Type B pancreatic cell (in vitro differentiated cells): ENCODE measurements around the gene CLEC18B. TPM values are rescaled to one million over a fixed set of nuclear protein-coding genes. Genes with fewer than 3 reads are reported as not detected.
"Not testable (repeated sequence)": the region's sequence is repeated elsewhere in the genome, so short reads cannot be mapped to it uniquely, and the experiment has no call there.

Source experiments
- DNase-seq: peaks from one replicate; pipeline ENCODE4 v3.0.0; 2021; ENCODE audit warnings: mixed read lengths; ENCODE audit not compliant: unreplicated experiment; ENCODE audit errors: extremely low spot score
- H3K27ac Mint-ChIP-seq: 2 replicates; pipeline ENCODE4 v1.8.0; 2021; ENCODE audit warnings: mild to moderate bottlenecking, mixed read lengths
- H3K27me3 Mint-ChIP-seq: 2 replicates; pipeline ENCODE4 v1.8.0; 2021; ENCODE audit warnings: mixed read lengths
- H3K36me3 Mint-ChIP-seq: 2 replicates; pipeline ENCODE4 v1.8.0; 2021; ENCODE audit warnings: mixed read lengths
- H3K4me1 Mint-ChIP-seq: one replicate; pipeline ENCODE4 v1.8.0; 2021; ENCODE audit warnings: mixed read lengths; ENCODE audit not compliant: unreplicated experiment
- H3K4me3 Mint-ChIP-seq: 2 replicates; pipeline ENCODE4 v1.8.0; 2021; ENCODE audit warnings: mild to moderate bottlenecking, mixed read lengths
- H3K9me3 Mint-ChIP-seq: 2 replicates; pipeline ENCODE4 v1.8.0; 2021; ENCODE audit warnings: mixed read lengths
- long read RNA-seq: library from polyadenylated mRNA; unstranded; transcript quantifications from one replicate; pipeline ENCODE4 v2.0.0, GENCODE V29; 2020
- total RNA-seq: library from RNA; stranded (reverse); gene quantifications from 2 replicates; pipeline ENCODE4 v1.2.1, GENCODE V29; 2021; ENCODE audit warnings: low replicate concordance
- TF ChIP-seq, protein P1 (sequence below): fragments of 200-600 bp; sonication (generic); conservative IDR thresholded peaks from 2 replicates; pipeline ENCODE4 v1.5.0; 2021; ENCODE audit warnings: antibody characterized with exemption, mild to moderate bottlenecking

CLEC18B gene
- total RNA-seq, result 0.69 and 8.2 TPM in 2 replicates
- long read RNA-seq, result 0 reads

DNA sequence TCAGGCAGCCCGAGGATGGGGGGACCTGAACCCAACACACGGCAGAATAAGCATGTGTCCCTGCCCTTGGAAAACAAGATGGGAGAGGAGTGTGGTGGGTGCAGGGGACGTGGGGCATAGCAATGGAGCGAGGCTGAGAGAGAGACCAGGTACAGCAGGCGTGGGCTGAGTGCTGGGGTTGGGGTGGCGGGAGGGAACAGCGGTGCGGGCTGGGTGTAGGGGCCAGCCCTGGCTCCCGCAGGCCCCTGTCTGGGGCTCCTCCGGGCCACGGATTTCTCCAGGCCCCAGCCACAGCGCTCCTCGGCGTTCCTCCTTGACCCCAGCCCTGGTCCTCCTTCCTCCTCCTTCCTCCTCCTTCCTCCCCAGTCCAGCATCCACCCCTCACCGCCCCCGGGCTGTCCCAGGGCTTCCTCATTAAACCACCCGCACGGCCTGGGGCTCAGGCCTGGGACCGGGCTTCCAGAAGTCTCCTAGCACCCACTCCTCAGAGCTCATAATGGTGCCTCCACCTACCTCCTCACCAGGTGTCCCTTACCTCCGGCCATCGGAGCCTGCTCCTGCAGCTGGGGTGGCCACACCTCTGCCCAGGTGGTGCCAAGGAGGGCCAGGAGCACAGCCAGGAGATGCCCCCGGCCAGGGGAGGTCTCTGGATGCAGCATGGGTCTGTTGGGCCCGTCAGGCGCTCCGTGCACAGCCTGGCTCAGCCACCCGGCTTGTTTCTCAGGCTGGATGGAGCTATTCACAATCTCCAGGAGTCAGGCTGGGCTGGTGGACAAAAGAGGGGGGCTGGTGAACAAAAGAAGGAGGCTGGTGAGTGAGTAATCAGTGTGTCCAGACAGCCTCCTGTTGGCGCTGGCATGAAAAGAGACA lies at the start of gene CLEC18B:
CLEC18B (minus strand) TSS at position 867 of the 870 bp plus-strand sequence; CDS start at position 659, 208 bp downstream.
- not testable (repeated sequence) for H3K4me1 Mint-ChIP-seq, H3K36me3 Mint-ChIP-seq, H3K9me3 Mint-ChIP-seq, H3K27me3 Mint-ChIP-seq, H3K27ac Mint-ChIP-seq, H3K4me3 Mint-ChIP-seq, DNase-seq

- H3K27ac Mint-ChIP-seq, result no peak overlapping the region
- no peaks in the 10 kb centered on the region for H3K4me1 Mint-ChIP-seq
- peaks cover 32% of the 10 kb centered on the region for H3K36me3 Mint-ChIP-seq
- no peak for DNase-seq
- no peaks in the 10 kb centered on the region for H3K9me3 Mint-ChIP-seq
- H3K4me3 Mint-ChIP-seq, result no peak overlapping the region
- TF ChIP-seq, protein P1, sequence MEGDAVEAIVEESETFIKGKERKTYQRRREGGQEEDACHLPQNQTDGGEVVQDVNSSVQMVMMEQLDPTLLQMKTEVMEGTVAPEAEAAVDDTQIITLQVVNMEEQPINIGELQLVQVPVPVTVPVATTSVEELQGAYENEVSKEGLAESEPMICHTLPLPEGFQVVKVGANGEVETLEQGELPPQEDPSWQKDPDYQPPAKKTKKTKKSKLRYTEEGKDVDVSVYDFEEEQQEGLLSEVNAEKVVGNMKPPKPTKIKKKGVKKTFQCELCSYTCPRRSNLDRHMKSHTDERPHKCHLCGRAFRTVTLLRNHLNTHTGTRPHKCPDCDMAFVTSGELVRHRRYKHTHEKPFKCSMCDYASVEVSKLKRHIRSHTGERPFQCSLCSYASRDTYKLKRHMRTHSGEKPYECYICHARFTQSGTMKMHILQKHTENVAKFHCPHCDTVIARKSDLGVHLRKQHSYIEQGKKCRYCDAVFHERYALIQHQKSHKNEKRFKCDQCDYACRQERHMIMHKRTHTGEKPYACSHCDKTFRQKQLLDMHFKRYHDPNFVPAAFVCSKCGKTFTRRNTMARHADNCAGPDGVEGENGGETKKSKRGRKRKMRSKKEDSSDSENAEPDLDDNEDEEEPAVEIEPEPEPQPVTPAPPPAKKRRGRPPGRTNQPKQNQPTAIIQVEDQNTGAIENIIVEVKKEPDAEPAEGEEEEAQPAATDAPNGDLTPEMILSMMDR, result peak; percentile 42
- H3K27me3 Mint-ChIP-seq, result no peaks in the 10 kb centered on the region
Observed at GRCh38 chr16:74469946-74470478, 48.7 kb upstream of the CLEC18B start.

- no peak for DNase-seq
- H3K9me3 Mint-ChIP-seq, result no peaks in the 10 kb centered on the region
- peaks cover 31% of the 10 kb centered on the region for H3K36me3 Mint-ChIP-seq
- H3K4me3 Mint-ChIP-seq, result no peak overlapping the region
- no peaks in the 10 kb centered on the region for H3K27me3 Mint-ChIP-seq
- TF ChIP-seq, protein P1, result no peak
- H3K27ac Mint-ChIP-seq, result no peak overlapping the region
- H3K4me1 Mint-ChIP-seq, result no peaks in the 10 kb centered on the region
Observed at GRCh38 chr16:74468807-74469525, 47.7 kb upstream of the CLEC18B start.

- no peak for DNase-seq
- H3K4me1 Mint-ChIP-seq, result no peaks in the 10 kb centered on the region
- no peak overlapping the region for H3K4me3 Mint-ChIP-seq
- H3K9me3 Mint-ChIP-seq, result no peaks in the 10 kb centered on the region
- H3K27me3 Mint-ChIP-seq, result no peaks in the 10 kb centered on the region
- TF ChIP-seq, protein P1, result no peak
- no peak overlapping the region for H3K27ac Mint-ChIP-seq
- peaks cover 35% of the 10 kb centered on the region for H3K36me3 Mint-ChIP-seq
Observed at GRCh38 chr16:74466872-74467271, 45.6 kb upstream of the CLEC18B start.

DNA sequence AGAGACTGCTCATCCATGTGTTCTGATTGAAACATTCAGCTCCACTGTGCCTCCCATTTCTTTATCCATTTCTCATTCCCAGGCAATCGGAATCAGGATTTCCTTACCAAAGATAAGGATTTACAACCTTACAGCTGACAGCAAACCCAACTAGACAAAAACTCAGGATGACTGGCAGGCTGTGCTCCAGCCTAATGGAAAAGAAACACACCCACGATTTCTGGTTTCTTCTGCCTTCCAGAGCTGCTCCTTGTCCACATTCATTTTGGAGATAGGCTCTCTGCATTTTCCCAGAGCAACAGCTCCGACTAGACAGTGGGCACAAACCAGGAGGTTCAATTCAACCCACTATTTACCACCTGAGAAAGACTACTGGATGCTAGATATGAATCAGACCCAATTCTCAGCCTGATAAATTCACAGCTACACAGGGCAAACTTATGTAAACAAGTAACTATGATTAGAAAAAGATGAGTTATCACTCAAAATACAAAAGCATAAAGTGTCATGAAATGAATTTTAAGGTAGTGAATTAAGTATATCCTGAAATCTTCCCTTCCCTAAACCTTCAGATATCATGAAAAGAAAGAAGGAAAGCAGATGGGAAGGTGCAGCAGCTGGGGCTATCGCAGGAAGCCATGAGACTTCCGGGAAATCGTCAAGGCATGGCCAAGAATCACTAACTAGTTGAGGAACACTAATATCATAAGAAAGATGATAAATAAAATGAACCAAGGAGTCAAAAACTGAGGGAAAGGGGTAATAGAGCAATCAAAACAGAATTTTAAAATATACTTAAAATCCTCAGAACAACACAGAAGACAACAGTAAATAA lies 44.8 kb upstream of the CLEC18B start:
- no peak overlapping the region for H3K27ac Mint-ChIP-seq
- DNase-seq, result no peak
- peaks cover 36% of the 10 kb centered on the region for H3K36me3 Mint-ChIP-seq
- TF ChIP-seq, protein P1, result no peak
- H3K27me3 Mint-ChIP-seq, result no peaks in the 10 kb centered on the region
- H3K9me3 Mint-ChIP-seq, result no peaks in the 10 kb centered on the region
- no peak overlapping the region for H3K4me3 Mint-ChIP-seq
- H3K4me1 Mint-ChIP-seq, result no peaks in the 10 kb centered on the region
